ENCODE measurements around the gene CPT2.
"Not testable (repeated sequence)": the region's sequence is repeated elsewhere in the genome, so short reads cannot be mapped to it uniquely, and the experiment has no call there.

Gene CPT2

GRCh38 chr1:53182111-53182593 is 14.5 kb upstream of the CPT2 start:
- peak; percentile 58 to 70 for DNase-seq (ENCODE audit: low read depth in 1 of 2, low spot score in 1 of 2)

GRCh38 chr1:53182716-53183094 is 13.9 kb upstream of the CPT2 start:
- DNase-seq (ENCODE audit: low read depth in 1 of 2, low spot score in 1 of 2): no peak

GRCh38 chr1:53183095-53183990 is 13.3 kb upstream of the CPT2 start:
- no peak for DNase-seq (ENCODE audit: low read depth in 1 of 2, low spot score in 1 of 2)

- DNase-seq (ENCODE audit: low read depth in 1 of 2, low spot score in 1 of 2): not testable (repeated sequence)
Measured at GRCh38 chr1:53185955-53186297, 10.7 kb upstream of the CPT2 start.

GRCh38 chr1:53186533-53186932 is 10.1 kb upstream of the CPT2 start:
- no peak for DNase-seq (ENCODE audit: low read depth in 1 of 2, low spot score in 1 of 2)

GRCh38 chr1:53187401-53187800 is 9.2 kb upstream of the CPT2 start:
- DNase-seq (ENCODE audit: low read depth in 1 of 2, low spot score in 1 of 2): no peak

- no peak for DNase-seq (ENCODE audit: low read depth in 1 of 2, low spot score in 1 of 2)
Measured at GRCh38 chr1:53188099-53188498, 8.5 kb upstream of the CPT2 start.

- DNase-seq (ENCODE audit: low read depth in 1 of 2, low spot score in 1 of 2): no peak
Measured at GRCh38 chr1:53189061-53189460, 7.6 kb upstream of the CPT2 start.

- DNase-seq (ENCODE audit: low read depth in 1 of 2, low spot score in 1 of 2): no peak
Measured at GRCh38 chr1:53190210-53190611, 6.4 kb upstream of the CPT2 start.

GRCh38 chr1:53195246-53196016 is 1.2 kb upstream of the CPT2 start:
- no peak for DNase-seq (ENCODE audit: low read depth in 1 of 2, low spot score in 1 of 2)

- no peak for DNase-seq (ENCODE audit: low read depth in 1 of 2, low spot score in 1 of 2)
Measured at GRCh38 chr1:53196017-53196484, 573 bp upstream of the CPT2 start.

- no peak for DNase-seq (ENCODE audit: low read depth in 1 of 2, low spot score in 1 of 2)
Measured at GRCh38 chr1:53197291-53198200, 922 bp downstream of the CPT2 start.

GRCh38 chr1:53198241-53198651 is 1.6 kb downstream of the CPT2 start:
- no peak for DNase-seq (ENCODE audit: low read depth in 1 of 2, low spot score in 1 of 2)

GRCh38 chr1:53203466-53203865 is 6.8 kb downstream of the CPT2 start:
- DNase-seq (ENCODE audit: low read depth in 1 of 2, low spot score in 1 of 2): no peak

GRCh38 chr1:53205496-53205895 is 8.9 kb downstream of the CPT2 start:
- not testable (repeated sequence) for DNase-seq (ENCODE audit: low read depth in 1 of 2, low spot score in 1 of 2)

- DNase-seq (ENCODE audit: low read depth in 1 of 2, low spot score in 1 of 2): not testable (repeated sequence)
Measured at GRCh38 chr1:53206083-53206685, 9.6 kb downstream of the CPT2 start.

- DNase-seq (ENCODE audit: low read depth in 1 of 2, low spot score in 1 of 2): no peak
Measured at GRCh38 chr1:53206735-53207379, 10.2 kb downstream of the CPT2 start.

GRCh38 chr1:53207726-53208125 is 11.1 kb downstream of the CPT2 start:
- DNase-seq (ENCODE audit: low read depth in 1 of 2, low spot score in 1 of 2): no peak

- no peak for DNase-seq (ENCODE audit: low read depth in 1 of 2, low spot score in 1 of 2)
Measured at GRCh38 chr1:53210352-53210751, 13.7 kb downstream of the CPT2 start.

- no peak for DNase-seq (ENCODE audit: low read depth in 1 of 2, low spot score in 1 of 2)
Measured at GRCh38 chr1:53210954-53211353, 14.3 kb downstream of the CPT2 start.
